Endothelial cell of umbilical vein (primary cell): ENCODE data around the gene NSFL1C. TPM values are rescaled to one million over a fixed set of nuclear protein-coding genes. Genes with fewer than 3 reads are reported as not detected.

Experiments used
- BruUV-seq: library from RNA; stranded (reverse); fragments of 400-500 nt; replicated peaks from 2 replicates; lab custom pipeline; 2021; lab: Mats Ljungman, UMichigan
- CTCF ChIA-PET: fragments of 300-600, 350-600 bp; sonication (Branson Sonifier 250); formaldehyde crosslinking; loops from one replicate; lab custom pipeline; 2021; ENCODE audit warnings: antibody characterized with exemption, inconsistent platforms; lab: Charles Lee
- POLR2A ChIA-PET: fragments of 300-600, 350-600 bp; sonication (Branson Sonifier 250); formaldehyde crosslinking; loops from one replicate; lab custom pipeline; 2021; ENCODE audit warnings: antibody characterized with exemption, inconsistent platforms; lab: Charles Lee
- DNase-seq: peaks from one replicate; pipeline ENCODE4 v3.0.0-alpha.2; 2011; ENCODE audit warnings: low read depth, low spot score
- FAIRE-seq: peaks from 2 replicates; lab custom pipeline; 2011; peaks lifted over from hg19 to GRCh38; lab: Jason Lieb, UNC
- H2AFZ ChIP-seq: 2 replicates; pipeline ENCODE4 v1.6.0; 2012; ENCODE audit warnings: low read depth, low read length, control low read depth, inconsistent platforms
- H3K27ac ChIP-seq: 2 replicates; pipeline ENCODE4 v1.5.1; 2011; ENCODE audit warnings: low read depth, mild to moderate bottlenecking, control low read depth, low read length, moderate library complexity; ENCODE audit not compliant: insufficient read depth
- H3K27me3 ChIP-seq, 2 experiments: 2 replicates each; pipeline versions ENCODE4 v1.6.0 to v1.6.1; 2011; ENCODE audit warnings: low read length in 2 of 2, mixed read lengths in 1 of 2; ENCODE audit not compliant: control insufficient read depth in 2 of 2, insufficient read depth in 2 of 2
- H3K36me3 ChIP-seq, 2 experiments: 2 replicates in 1 of 2; 3 replicates in 1 of 2; pipeline ENCODE4 v1.5.1; 2011; ENCODE audit warnings: low read length in 2 of 2, mild to moderate bottlenecking in 1 of 2, moderate library complexity in 1 of 2; ENCODE audit not compliant: control insufficient read depth in 2 of 2, insufficient read depth in 2 of 2; ENCODE audit errors: extremely low read depth in 1 of 2
- H3K4me1 ChIP-seq: 3 replicates; pipeline ENCODE4 v1.5.1; 2011; ENCODE audit warnings: mild to moderate bottlenecking, low read length; ENCODE audit not compliant: control insufficient read depth, insufficient read depth; ENCODE audit errors: extremely low read depth
- H3K4me2 ChIP-seq: 2 replicates; pipeline ENCODE4 v1.6.1; 2011; ENCODE audit warnings: low read length, control low read depth, mixed read lengths; ENCODE audit not compliant: insufficient read depth
- H3K4me3 ChIP-seq, 3 experiments: fragments of 200-600 bp in 1 of 3; sonication (generic), shearing (Covaris generic) in 1 of 3; replicated peaks in 1 of 3; 2 replicates each; pipeline ENCODE4 v1.5.1; 2011 to 2016; ENCODE audit warnings: control low read depth in 3 of 3, low read length in 3 of 3, mild to moderate bottlenecking in 2 of 3, inconsistent platforms in 1 of 3, low read depth in 1 of 3, moderate library complexity in 1 of 3; ENCODE audit not compliant: insufficient read depth in 1 of 3
- H3K79me2 ChIP-seq: 2 replicates; pipeline ENCODE4 v1.6.0; 2012; ENCODE audit warnings: low read length, inconsistent platforms; ENCODE audit not compliant: control insufficient read depth, insufficient read depth
- H3K9ac ChIP-seq: replicated peaks from 2 replicates; pipeline ENCODE3; 2011; ENCODE audit warnings: low read length, control low read depth; ENCODE audit not compliant: insufficient read depth; ENCODE audit errors: extremely low read depth
- H3K9me1 ChIP-seq: replicated peaks from 3 replicates; pipeline ENCODE4 v1.6.0; 2011; ENCODE audit warnings: mild to moderate bottlenecking, low read length; ENCODE audit not compliant: control insufficient read depth, insufficient read depth; ENCODE audit errors: extremely low read depth
- H3K9me3 ChIP-seq: replicated peaks from 2 replicates; pipeline ENCODE4 v1.5.1; 2012; ENCODE audit warnings: low read length, inconsistent platforms; ENCODE audit not compliant: control insufficient read depth, insufficient read depth
- H4K20me1 ChIP-seq: replicated peaks from 2 replicates; pipeline ENCODE3; 2011; ENCODE audit warnings: mild to moderate bottlenecking, low read length; ENCODE audit not compliant: control insufficient read depth, insufficient read depth; ENCODE audit errors: extremely low read depth
- GATA2 ChIP-seq: IDR thresholded peaks from 2 replicates; pipeline ENCODE4 v1.7.0; 2011; ENCODE audit warnings: low read depth, mild to moderate bottlenecking, moderate library complexity, mixed read lengths, low read length; ENCODE audit not compliant: insufficient read length, insufficient read depth
- JUN ChIP-seq: IDR thresholded peaks from 2 replicates; pipeline ENCODE4 v1.6.1; 2011; ENCODE audit warnings: borderline replicate concordance, low read depth; ENCODE audit not compliant: insufficient read length, insufficient read depth
- dilution Hi-C: fragments of 300-500 bp; cut with MboI; formaldehyde crosslinking; loops from one replicate; pipeline ENCODE4 v1.15.0; 2019; ENCODE audit warnings: low sequenced_read_pairs; ENCODE audit not compliant: extremely low pct_ligation_motif_present
- intact Hi-C: fragments of 100-400 bp; cut with micrococcal nuclease; formaldehyde crosslinking; loops from one replicate; pipeline ENCODE4 v1.10.0; 2022
- polyA plus RNA-seq, 4 experiments: library from polyadenylated mRNA; depleted of rRNA in 3 of 4; stranded (reverse) in 3 of 4; unstranded in 1 of 4; fragments of >200 nt; gene quantifications; 2 replicates each; pipeline versions ENCODE4 v1.2.1 to v1.2.3, GENCODE V29; 2011 to 2012; ENCODE audit warnings: missing spikeins in 1 of 4
- total RNA-seq: library from RNA; stranded (reverse); gene quantifications from 2 replicates; pipeline ENCODE4 v1.2.3, GENCODE V29; 2021
- TF ChIP-seq, protein P1 (sequence below), 2 donors: IDR thresholded peaks; 1 replicate in 1 of 2; 2 replicates in 1 of 2; pipeline ENCODE4 v1.5.1; 2011; ENCODE audit warnings: low read length in 2 of 2, mild to moderate bottlenecking in 2 of 2, moderate library complexity in 2 of 2, control low read depth in 1 of 2, inconsistent platforms in 1 of 2, low read depth in 1 of 2; ENCODE audit not compliant: insufficient read depth in 1 of 2; ENCODE audit errors: extremely low read depth in 1 of 2

The NSFL1C gene
- total and polyA plus RNA-seq, 2 donors (not counting 3 experiments of a cell fraction or from before 2014, with no cell fraction given), result 27.3 to 95.7 TPM

- H3K4me1 ChIP-seq, result peaks cover 18% of the 10 kb centered on the region
- H3K27me3 ChIP-seq, result no peaks in the 10 kb centered on the region
- H3K4me2 ChIP-seq, result no peak overlapping the region
- H3K36me3 ChIP-seq, result peaks cover 0 to 3% of the 10 kb centered on the region in 2 experiments
- no peaks in the 10 kb centered on the region for H3K9me1 ChIP-seq
- no peak for TF ChIP-seq GATA2
- TF ChIP-seq, protein P1, sequence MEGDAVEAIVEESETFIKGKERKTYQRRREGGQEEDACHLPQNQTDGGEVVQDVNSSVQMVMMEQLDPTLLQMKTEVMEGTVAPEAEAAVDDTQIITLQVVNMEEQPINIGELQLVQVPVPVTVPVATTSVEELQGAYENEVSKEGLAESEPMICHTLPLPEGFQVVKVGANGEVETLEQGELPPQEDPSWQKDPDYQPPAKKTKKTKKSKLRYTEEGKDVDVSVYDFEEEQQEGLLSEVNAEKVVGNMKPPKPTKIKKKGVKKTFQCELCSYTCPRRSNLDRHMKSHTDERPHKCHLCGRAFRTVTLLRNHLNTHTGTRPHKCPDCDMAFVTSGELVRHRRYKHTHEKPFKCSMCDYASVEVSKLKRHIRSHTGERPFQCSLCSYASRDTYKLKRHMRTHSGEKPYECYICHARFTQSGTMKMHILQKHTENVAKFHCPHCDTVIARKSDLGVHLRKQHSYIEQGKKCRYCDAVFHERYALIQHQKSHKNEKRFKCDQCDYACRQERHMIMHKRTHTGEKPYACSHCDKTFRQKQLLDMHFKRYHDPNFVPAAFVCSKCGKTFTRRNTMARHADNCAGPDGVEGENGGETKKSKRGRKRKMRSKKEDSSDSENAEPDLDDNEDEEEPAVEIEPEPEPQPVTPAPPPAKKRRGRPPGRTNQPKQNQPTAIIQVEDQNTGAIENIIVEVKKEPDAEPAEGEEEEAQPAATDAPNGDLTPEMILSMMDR (IDR thresholded peaks at IDR 0.05; ENCODE audit: extremely low read depth in 1 of 2, insufficient read depth in 1 of 2, low read depth in 1 of 2, low read length in 2 of 2), result peak; percentile 82 to 85
- no peaks in the 10 kb centered on the region for H3K9me3 ChIP-seq
- FAIRE-seq (peak; percentile 98), DNase-seq (peak; percentile 80)
- H3K4me3 ChIP-seq, result no peak overlapping the region
- BruUV-seq, result no TSS peak
- intact Hi-C loops (loop anchor here (1.0 to 2.0 kb wide), 5 partner anchors 64 to 212 kb away; no protein-coding TSS in a partner anchor), dilution Hi-C loops (loop anchor here (25.0 kb wide), 1 partner anchor 125 kb away; no protein-coding TSS in a partner anchor)
- no peaks in the 10 kb centered on the region for H3K79me2 ChIP-seq
- H2AFZ ChIP-seq, result no peak overlapping the region
- H3K9ac ChIP-seq, result no peak overlapping the region
- ChIA-PET POLR2A (interaction anchor here (0.9 kb wide), 2 partner anchors 46 to 53 kb away, joined by 3 to 5 read pairs; no protein-coding TSS in a partner anchor), CTCF (interaction anchor here (0.6 to 5.5 kb wide), 43 partner anchors 10 to 340 kb away, joined by 3 to 107 read pairs (median 4); partner anchors contain the start of genes FKBP1A, NSFL1C, RAD21L1 and SNPH)
- H4K20me1 ChIP-seq, result no peaks in the 10 kb centered on the region
- H3K27ac ChIP-seq, result no peak overlapping the region
These were observed 29.3 kb downstream of the NSFL1C start for GRCh38 chr20:1437235-1437904.

DNA sequence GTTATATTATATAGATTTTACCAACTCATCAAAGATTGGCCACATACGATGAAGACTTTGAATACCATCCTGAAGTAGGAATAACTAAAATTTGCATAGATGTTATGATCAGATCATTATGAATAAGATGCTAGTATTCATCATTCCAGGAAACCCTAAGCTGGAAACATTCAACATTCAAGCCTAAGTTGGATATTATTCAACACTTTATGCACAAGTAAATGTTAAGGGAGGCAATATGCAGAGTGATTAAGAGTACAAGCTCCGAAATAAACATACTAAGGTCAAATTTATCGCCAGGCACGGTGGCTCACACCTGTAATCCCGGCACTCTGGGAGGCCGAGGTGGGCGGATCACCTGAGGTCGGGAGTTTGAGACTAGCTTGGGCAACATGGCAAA is 30.4 kb downstream of the NSFL1C start:
- TF ChIP-seq JUN, result no peak
- H3K27me3 ChIP-seq, result no peaks in the 10 kb centered on the region
- no peaks in the 10 kb centered on the region for H4K20me1 ChIP-seq
- no peak overlapping the region for H3K4me3 ChIP-seq
- no peaks in the 10 kb centered on the region for H3K36me3 ChIP-seq
- FAIRE-seq, result no peak
- ChIA-PET CTCF (interaction anchor here (1.0 to 5.5 kb wide), 16 partner anchors 9 to 135 kb away, joined by 3 to 107 read pairs (median 12); partner anchors contain the start of gene FKBP1A), POLR2A (interaction anchor here (0.9 kb wide), 2 partner anchors 45 to 52 kb away, joined by 3 to 5 read pairs; no protein-coding TSS in a partner anchor)
- no TSS peak for BruUV-seq
- peaks cover 18% of the 10 kb centered on the region for H3K4me1 ChIP-seq
- H3K9me1 ChIP-seq, result no peaks in the 10 kb centered on the region
- H3K9ac ChIP-seq, result no peak overlapping the region
- no peak overlapping the region for H2AFZ ChIP-seq
- H3K79me2 ChIP-seq, result no peaks in the 10 kb centered on the region
- DNase-seq, result no peak
- H3K4me2 ChIP-seq, result no peak overlapping the region
- intact Hi-C loops, result loop anchor here (2.0 kb wide), 1 partner anchor 113 kb away; no protein-coding TSS in a partner anchor
- no peak overlapping the region for H3K27ac ChIP-seq
- H3K9me3 ChIP-seq, result no peaks in the 10 kb centered on the region
- dilution Hi-C loops, result loop anchor here (25.0 kb wide), 1 partner anchor 124 kb away; no protein-coding TSS in a partner anchor
